ENCODE results near the gene LCE3C. TPM values are rescaled to one million over a fixed set of nuclear protein-coding genes. Genes with fewer than 3 reads are reported as not detected.

The LCE3C gene
- total and polyA plus RNA-seq, 2 experiments from 2014 or later = not detected

DNA sequence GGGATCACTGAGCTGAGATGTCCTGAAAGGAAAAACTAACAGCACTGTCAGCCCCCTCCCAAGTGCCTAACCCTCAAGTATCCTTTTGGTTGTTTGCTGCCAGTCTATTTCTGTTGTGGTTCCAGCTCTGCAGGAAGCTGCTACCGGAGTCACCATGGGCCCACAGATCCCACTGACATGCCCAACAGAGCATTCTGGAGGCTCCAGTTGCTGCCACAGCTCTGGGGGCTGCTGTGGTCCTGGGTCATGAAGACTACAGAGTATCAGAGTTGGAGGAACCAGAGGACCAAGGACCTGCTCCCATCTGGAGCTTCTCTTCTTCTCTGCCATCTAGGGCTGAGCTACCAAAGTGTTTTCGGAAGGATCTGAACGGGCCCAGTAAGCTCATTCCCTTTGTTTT lies 22.0 kb downstream of the LCE3C start:
- Histone ChIP-seq H3K9me3 (ENCODE audit: low read depth) (no peaks in the 10 kb centered on the region), H3K79me2 (no peaks in the 10 kb centered on the region), H3K27ac (no peak overlapping the region), H2AFZ (no peak overlapping the region), H3K4me1 (ENCODE audit: insufficient read depth) (no peaks in the 10 kb centered on the region), H3K4me3 (no peak overlapping the region), H3K36me3 (replicated peaks; ENCODE audit: insufficient read depth, low read depth) (no peaks in the 10 kb centered on the region), H3K4me2 (no peak overlapping the region), H3K9me2 (replicated peaks; ENCODE audit: insufficient read depth) (no peaks in the 10 kb centered on the region), H4K20me1 (ENCODE audit: insufficient read depth, poor library complexity, severe bottlenecking) (no peaks in the 10 kb centered on the region), H3K27me3 (no peaks in the 10 kb centered on the region)
- no peak for DNase-seq (ENCODE audit: low spot score)
- 77% methylated on average over 3 of the region's 3 CpGs for WGBS (ENCODE audit: low lambda C conversion rate, missing lambda C conversion rate)
- no peak for TF ChIP-seq EZH2phosphoT487 (IDR thresholded peaks at IDR 0.05; ENCODE audit: low read depth, severe bottlenecking, unreplicated experiment)
- TF ChIP-seq, protein P1, sequence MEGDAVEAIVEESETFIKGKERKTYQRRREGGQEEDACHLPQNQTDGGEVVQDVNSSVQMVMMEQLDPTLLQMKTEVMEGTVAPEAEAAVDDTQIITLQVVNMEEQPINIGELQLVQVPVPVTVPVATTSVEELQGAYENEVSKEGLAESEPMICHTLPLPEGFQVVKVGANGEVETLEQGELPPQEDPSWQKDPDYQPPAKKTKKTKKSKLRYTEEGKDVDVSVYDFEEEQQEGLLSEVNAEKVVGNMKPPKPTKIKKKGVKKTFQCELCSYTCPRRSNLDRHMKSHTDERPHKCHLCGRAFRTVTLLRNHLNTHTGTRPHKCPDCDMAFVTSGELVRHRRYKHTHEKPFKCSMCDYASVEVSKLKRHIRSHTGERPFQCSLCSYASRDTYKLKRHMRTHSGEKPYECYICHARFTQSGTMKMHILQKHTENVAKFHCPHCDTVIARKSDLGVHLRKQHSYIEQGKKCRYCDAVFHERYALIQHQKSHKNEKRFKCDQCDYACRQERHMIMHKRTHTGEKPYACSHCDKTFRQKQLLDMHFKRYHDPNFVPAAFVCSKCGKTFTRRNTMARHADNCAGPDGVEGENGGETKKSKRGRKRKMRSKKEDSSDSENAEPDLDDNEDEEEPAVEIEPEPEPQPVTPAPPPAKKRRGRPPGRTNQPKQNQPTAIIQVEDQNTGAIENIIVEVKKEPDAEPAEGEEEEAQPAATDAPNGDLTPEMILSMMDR (IDR thresholded peaks at IDR 0.05; ENCODE audit: poor library complexity) = no peak
- TF ChIP-seq EZH2 (IDR thresholded peaks at IDR 0.05; ENCODE audit: borderline replicate concordance) = no peak

DNA sequence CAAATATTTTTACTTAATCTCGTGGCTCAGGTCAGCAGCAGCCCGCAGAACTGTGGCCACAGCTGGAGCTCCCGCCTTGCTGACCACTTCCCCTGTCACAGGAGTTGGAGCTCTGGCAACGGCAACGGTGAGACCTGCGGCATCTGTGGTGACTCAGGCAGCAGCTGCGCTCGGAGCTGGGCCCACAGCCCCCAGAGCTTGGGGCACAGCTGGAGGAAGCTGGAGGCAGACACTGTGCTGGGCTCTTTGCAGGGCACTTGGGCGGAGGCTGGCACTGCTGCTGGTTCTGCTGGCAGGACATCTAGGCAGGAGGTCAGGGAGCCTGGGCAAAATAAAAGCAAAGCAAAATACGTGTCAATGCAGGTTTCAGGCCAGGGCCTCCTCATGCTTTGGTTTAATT lies 22.8 kb downstream of the LCE3C start, which contains the start of gene LCE3A:
TSS of gene LCE3A (minus strand) at position 301 of the 400 bp plus-strand sequence. CDS start at position 301, 0 bp downstream.
- H3K9me3 ChIP-seq (ENCODE audit: low read depth) = no peaks in the 10 kb centered on the region
- no peak within 1 kb of the TSS for H3K4me3 ChIP-seq
- H4K20me1 ChIP-seq (ENCODE audit: insufficient read depth, poor library complexity, severe bottlenecking) = no peaks in the 10 kb centered on the region
- WGBS (ENCODE audit: low lambda C conversion rate, missing lambda C conversion rate) = 72% methylated on average over 10 of the region's 10 CpGs
- no peak within 1 kb of the TSS for H3K4me2 ChIP-seq
- no peak within 1 kb of the TSS for H2AFZ ChIP-seq
- H3K27me3 ChIP-seq = no peaks in the 10 kb centered on the region
- no peaks in the 10 kb centered on the region for H3K4me1 ChIP-seq (ENCODE audit: insufficient read depth)
- H3K79me2 ChIP-seq = no peaks in the 10 kb centered on the region
- no peaks in the 10 kb centered on the region for H3K9me2 ChIP-seq (replicated peaks; ENCODE audit: insufficient read depth)
- no peaks in the 10 kb centered on the region for H3K36me3 ChIP-seq (replicated peaks; ENCODE audit: insufficient read depth, low read depth)
- H3K27ac ChIP-seq = no peak within 1 kb of the TSS
- DNase-seq (ENCODE audit: low spot score) = no peak
- no peak for TF ChIP-seq EZH2phosphoT487 (IDR thresholded peaks at IDR 0.05; ENCODE audit: low read depth, severe bottlenecking, unreplicated experiment)
- no peak for TF ChIP-seq EZH2 (IDR thresholded peaks at IDR 0.05; ENCODE audit: borderline replicate concordance)
- TF ChIP-seq, protein P1 (IDR thresholded peaks at IDR 0.05; ENCODE audit: poor library complexity) = no peak

DNA sequence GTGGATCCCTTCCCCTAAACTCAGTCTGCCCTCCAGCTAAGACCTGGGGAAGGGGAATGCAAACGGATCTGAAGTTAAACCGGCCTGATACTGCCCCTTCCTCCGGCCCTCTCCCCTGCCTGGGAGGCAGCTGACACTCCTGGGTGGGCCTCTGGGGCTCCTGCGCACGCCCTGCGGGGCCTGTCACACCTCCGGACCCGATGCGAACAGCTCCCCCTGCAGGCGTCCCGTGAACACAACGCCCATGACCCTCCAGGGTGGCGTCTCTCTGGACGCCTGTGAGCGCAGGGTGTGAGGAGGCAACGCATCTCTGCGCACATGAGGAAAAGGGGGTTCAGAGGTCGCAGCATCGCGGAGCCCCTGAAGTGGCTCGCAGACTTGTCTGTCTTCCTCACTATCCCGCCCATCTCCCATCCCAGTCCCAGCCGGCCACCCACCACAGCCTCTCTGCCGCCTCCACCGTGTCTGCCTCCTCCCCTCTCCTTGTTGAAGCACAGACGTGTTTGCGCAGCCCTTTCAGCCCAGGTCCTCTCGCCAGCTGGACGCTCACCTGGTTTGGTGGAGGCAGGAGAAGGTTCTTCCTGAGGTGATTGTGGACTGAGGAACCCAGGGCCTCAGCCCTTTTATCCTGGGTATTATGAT lies 23.3 kb downstream of the LCE3C start:
- Histone ChIP-seq H3K4me1 (ENCODE audit: insufficient read depth) (no peaks in the 10 kb centered on the region), H2AFZ (no peak overlapping the region), H3K9me3 (ENCODE audit: low read depth) (no peaks in the 10 kb centered on the region), H3K27me3 (no peaks in the 10 kb centered on the region), H4K20me1 (ENCODE audit: insufficient read depth, poor library complexity, severe bottlenecking) (no peaks in the 10 kb centered on the region), H3K4me3 (no peak overlapping the region), H3K36me3 (replicated peaks; ENCODE audit: insufficient read depth, low read depth) (no peaks in the 10 kb centered on the region), H3K4me2 (no peak overlapping the region), H3K27ac (no peak overlapping the region), H3K9me2 (replicated peaks; ENCODE audit: insufficient read depth) (no peaks in the 10 kb centered on the region), H3K79me2 (no peaks in the 10 kb centered on the region)
- no peak for DNase-seq (ENCODE audit: low spot score)
- 82% methylated on average over 21 of the region's 29 CpGs for WGBS (ENCODE audit: low lambda C conversion rate, missing lambda C conversion rate)
- TF ChIP-seq EZH2 (IDR thresholded peaks at IDR 0.05; ENCODE audit: borderline replicate concordance) (no peak), EZH2phosphoT487 (IDR thresholded peaks at IDR 0.05; ENCODE audit: low read depth, severe bottlenecking, unreplicated experiment) (no peak)
- TF ChIP-seq, protein P1 (IDR thresholded peaks at IDR 0.05; ENCODE audit: poor library complexity) = no peak

Measured in hepatocyte (in vitro differentiated cells).